B cell (primary cell): ENCODE measurements around the gene GNE. TPM values are rescaled to one million over a fixed set of nuclear protein-coding genes. Genes with fewer than 3 reads are reported as not detected.

Source experiments
- ATAC-seq: fragments of 200-7000 bp; cut with Tn5 transposase; one replicate; pipeline ENCODE4 v1.10.0; 2021; ENCODE audit warnings: low read depth, mild to moderate bottlenecking, moderate number of reproducible peaks, moderate library complexity
- CTCF ChIA-PET: fragments of 350-600 bp; sonication (Branson Sonifier 250); formaldehyde crosslinking; loops from one replicate; lab custom pipeline; 2021; ENCODE audit warnings: antibody characterized with exemption, inconsistent platforms; lab: Charles Lee
- POLR2A ChIA-PET: fragments of 350-600 bp; sonication (Branson Sonifier 250); formaldehyde crosslinking; loops from one replicate; lab custom pipeline; 2021; ENCODE audit warnings: antibody characterized with exemption; lab: Charles Lee
- DNase-seq: peaks from one replicate; pipeline ENCODE4 v3.0.0; 2013
- H2AFZ ChIP-seq: 2 replicates; pipeline ENCODE4 v1.6.1; 2012; ENCODE audit warnings: mild to moderate bottlenecking, low read depth, low read length; ENCODE audit not compliant: insufficient read depth, poor library complexity, severe bottlenecking
- H3K27ac ChIP-seq, 2 donors: 1 replicate in 1 of 2; 2 replicates in 1 of 2; pipeline ENCODE4 v1.5.1; 2012 to 2013; ENCODE audit warnings: low read length in 2 of 2, mild to moderate bottlenecking in 2 of 2, moderate library complexity in 1 of 2
- H3K27me3 ChIP-seq, 4 experiments: fragments of 200-600 bp in 1 of 4; sonication (generic) in 1 of 4; replicated peaks in 1 of 4; 1 replicate in 2 of 4; 2 replicates in 2 of 4; pipeline versions ENCODE4 v1.6.1 to v1.7.0; 2013 to 2016; ENCODE audit warnings: low read length in 3 of 4, mild to moderate bottlenecking in 2 of 4, mixed read lengths in 1 of 4, moderate library complexity in 1 of 4; ENCODE audit not compliant: insufficient read depth in 4 of 4, control insufficient read depth in 3 of 4; ENCODE audit errors: control extremely low read depth in 1 of 4
- H3K36me3 ChIP-seq, 2 experiments: replicated peaks in 1 of 2; 1 replicate in 1 of 2; 2 replicates in 1 of 2; pipeline versions ENCODE4 v1.6.1 to v1.7.1; 2013; ENCODE audit warnings: low read length in 1 of 2; ENCODE audit not compliant: insufficient read depth in 2 of 2, control insufficient read depth in 1 of 2; ENCODE audit errors: control extremely low read depth in 1 of 2, extremely low read depth in 1 of 2
- H3K4me1 ChIP-seq, 2 donors: fragments of 200-600 bp in 1 of 2; sonication (generic) in 1 of 2; 1 replicate in 1 of 2; 2 replicates in 1 of 2; pipeline versions ENCODE4 v1.5.1 to v1.6.1; 2013 to 2017; ENCODE audit warnings: low read length in 2 of 2; ENCODE audit not compliant: control insufficient read depth in 2 of 2, insufficient read depth in 2 of 2
- H3K4me2 ChIP-seq: replicated peaks from 2 replicates; pipeline ENCODE3; 2012; ENCODE audit warnings: mild to moderate bottlenecking, low read depth, low read length; ENCODE audit not compliant: poor library complexity, severe bottlenecking
- H3K4me3 ChIP-seq, 5 experiments: fragments of 200-600 bp in 1 of 5; sonication (generic) in 1 of 5; 1 replicate in 3 of 5; 2 replicates in 2 of 5; pipeline versions ENCODE4 v1.5.1 to v1.7.0; 2011 to 2016; ENCODE audit warnings: low read length in 4 of 5, mild to moderate bottlenecking in 4 of 5, low read depth in 2 of 5, control low read depth in 1 of 5, moderate library complexity in 1 of 5; ENCODE audit not compliant: insufficient read depth in 1 of 5; ENCODE audit errors: control extremely low read depth in 1 of 5, extremely low read depth in 1 of 5
- H3K79me2 ChIP-seq: fragments of 200-600 bp; sonication (generic); one replicate; pipeline ENCODE4 v1.6.0; 2016; ENCODE audit warnings: low read length; ENCODE audit not compliant: control insufficient read depth, insufficient read depth
- H3K9ac ChIP-seq: fragments of 200-600 bp; sonication (generic); 2 replicates; pipeline ENCODE4 v1.6.1; 2017; ENCODE audit warnings: mild to moderate bottlenecking, low read length, moderate library complexity
- H3K9me3 ChIP-seq, 3 donors: one replicate each; pipeline versions ENCODE4 v1.6.1 to v1.7.1; 2013; ENCODE audit warnings: low read length in 2 of 3; ENCODE audit not compliant: control insufficient read depth in 2 of 3, insufficient read depth in 1 of 3; ENCODE audit errors: control extremely low read depth in 1 of 3
- H4K20me1 ChIP-seq: 2 replicates; pipeline ENCODE4 v1.6.0; 2012; ENCODE audit warnings: mild to moderate bottlenecking, low read length; ENCODE audit not compliant: insufficient read depth, control insufficient read depth, poor library complexity, severe bottlenecking
- H3K27ac Mint-ChIP-seq: one replicate; pipeline ENCODE4 v1.8.0; 2021; ENCODE audit warnings: mixed read lengths
- H3K27me3 Mint-ChIP-seq: one replicate; pipeline ENCODE4 v1.8.0; 2021; ENCODE audit warnings: mixed read lengths
- H3K4me1 Mint-ChIP-seq: one replicate; pipeline ENCODE4 v1.8.0; 2021; ENCODE audit warnings: mixed read lengths
- H3K4me3 Mint-ChIP-seq: one replicate; pipeline ENCODE4 v1.8.0; 2021; ENCODE audit warnings: mixed read lengths
- H3K9me3 Mint-ChIP-seq: one replicate; pipeline ENCODE4 v1.8.0; 2022; ENCODE audit warnings: mixed read lengths; ENCODE audit not compliant: insufficient read depth
- CTCF ChIP-seq: fragments of 200-600 bp; IDR thresholded peaks from one replicate; pipeline ENCODE4 v1.8.0; 2022; ENCODE audit warnings: antibody characterized with exemption, mild to moderate bottlenecking
- EZH2 ChIP-seq: IDR thresholded peaks from 2 replicates; pipeline ENCODE4 v1.6.1; 2012; ENCODE audit warnings: borderline replicate concordance, low read depth, mild to moderate bottlenecking, moderate library complexity, low read length; ENCODE audit not compliant: insufficient read depth, poor library complexity, severe bottlenecking
- WGBS: methylation state at CpG from one replicate; pipeline ENCODE4 v1.1.5; 2013; ENCODE audit warnings: missing lambda C conversion rate; ENCODE audit not compliant: insufficient coverage; 5-methylcytosine and 5-hydroxymethylcytosine counted together
- intact Hi-C: fragments of 100-400 bp; cut with micrococcal nuclease; formaldehyde crosslinking; loops from one replicate; pipeline ENCODE4 v1.10.0; 2022
- polyA plus RNA-seq: library from polyadenylated mRNA; depleted of rRNA; stranded (reverse); fragments of >200 nt; gene quantifications from 2 replicates; pipeline ENCODE4 v1.2.3, GENCODE V29; 2012
- small RNA-seq: library from RNA; depleted of rRNA; stranded (forward); fragments of <200 nt; gene quantifications from one replicate; pipeline ENCODE3, GENCODE V24; 2012; ENCODE audit warnings: low replicate concordance, low read depth; ENCODE audit not compliant: insufficient read length
- total RNA-seq, 2 donors: library from RNA; stranded (reverse); fragments of 120-200 nt in 1 of 2; gene quantifications; 1 replicate in 1 of 2; 2 replicates in 1 of 2; pipeline versions ENCODE4 v1.2.3 to v1.2.4, GENCODE V29; 2013 to 2022

GNE gene
- total and polyA plus RNA-seq, 2 donors (not counting 1 experiment from before 2014, with no cell fraction given): 8.3 to 20.6 TPM

GRCh38 chr9:36164989-36165388 lies 93.3 kb downstream of the GNE start:
- Histone ChIP-seq H2AFZ (no peak overlapping the region), H3K27ac (no peak overlapping the region), H3K4me1 (peaks cover 0 to 10% of the 10 kb centered on the region in 2 donors), H3K9me3 (no peaks in the 10 kb centered on the region), H3K4me2 (no peak overlapping the region), H3K9ac (no peak overlapping the region), H3K79me2 (no peaks in the 10 kb centered on the region), H3K27me3 (no peaks in the 10 kb centered on the region), H3K36me3 (no peaks in the 10 kb centered on the region), H4K20me1 (no peaks in the 10 kb centered on the region), H3K4me3 (no peak overlapping the region)
- Mint-ChIP-seq H3K9me3 (no peaks in the 10 kb centered on the region), H3K27ac (peak overlapping the region; percentile 37), H3K4me1 (peaks cover 3% of the 10 kb centered on the region), H3K4me3 (peak overlapping the region; percentile 13), H3K27me3 (no peaks in the 10 kb centered on the region)
- intact Hi-C loops: loop anchor here (10.0 kb wide), 1 partner anchor 130 kb away; the partner anchor contains the start of gene RECK
- DNase-seq (no peak), ATAC-seq (no peak)
- WGBS: 95% methylated on average over 3 of the region's 3 CpGs
- POLR2A ChIA-PET: interaction anchor here (0.7 kb wide), 1 partner anchor 59 kb away, joined by 5 read pairs; no protein-coding TSS in a partner anchor
- no peak for TF ChIP-seq EZH2
- no peak for TF ChIP-seq CTCF
- CTCF ChIA-PET: interaction anchor here (0.5 to 8.2 kb wide), 13 partner anchors 10 to 210 kb away, joined by 3 to 435 read pairs (median 9); partner anchors contain the start of genes CLTA and GLIPR2

Small RNAs within 50 kb of the gene (small RNA-seq; reads per million reads assigned to genes)
- gene RNU4-53P: not detected

Other genes starting within 250 kb of the GNE start
- 7.7 and 7.9 TPM in 2 replicates for gene RECK, start 221.5 kb downstream of the GNE start, total RNA-seq
- 4.9 and 5.6 TPM in 2 replicates for gene RECK, start 221.5 kb downstream of the GNE start, polyA plus RNA-seq
- 13.7 and 15.2 TPM in 2 replicates for gene GLIPR2, start 121.7 kb downstream of the GNE start, total RNA-seq
- gene GLIPR2, start 121.7 kb downstream of the GNE start, polyA plus RNA-seq: 14.6 and 17.5 TPM in 2 replicates
- not detected in 2 replicates for gene CCIN, start 89.1 kb downstream of the GNE start, total RNA-seq
- 0.15 and 0.50 TPM in 2 replicates for gene CCIN, start 89.1 kb downstream of the GNE start, polyA plus RNA-seq
- 71.0 and 73.0 TPM in 2 replicates for gene CLTA, start 67.5 kb downstream of the GNE start, total RNA-seq
- gene CLTA, start 67.5 kb downstream of the GNE start, polyA plus RNA-seq: 31.4 and 32.3 TPM in 2 replicates
- 73.3 and 81.6 TPM in 2 replicates for gene RNF38, start 141.8 kb upstream of the GNE start, total RNA-seq
- 25.2 and 36.8 TPM in 2 replicates for gene RNF38, start 141.8 kb upstream of the GNE start, polyA plus RNA-seq